Fibroblast of the aortic adventitia (primary cell): ENCODE data around the gene MMEL1. TPM values are rescaled to one million over a fixed set of nuclear protein-coding genes. Genes with fewer than 3 reads are reported as not detected.

Source experiments
- DNase-seq: peaks from one replicate; pipeline ENCODE4 v3.0.0-alpha.2; 2010; ENCODE audit warnings: low read depth
- H3K4me3 ChIP-seq: 2 replicates; pipeline ENCODE4 v1.5.1; 2011; ENCODE audit warnings: low read depth, mild to moderate bottlenecking, control low read depth, low read length, moderate library complexity
- CTCF ChIP-seq: IDR thresholded peaks from 2 replicates; pipeline ENCODE4 v1.5.1; 2011; ENCODE audit warnings: mild to moderate bottlenecking, low read length, control low read depth, inconsistent platforms; ENCODE audit not compliant: insufficient read depth
- total RNA-seq: library from RNA; depleted of rRNA; stranded (reverse); fragments of >200 nt; gene quantifications from 2 replicates; pipeline ENCODE4 v1.2.3, GENCODE V29; 2012; ENCODE audit warnings: low replicate concordance

Gene MMEL1
- total RNA-seq, 1 donor, result not detected

DNA sequence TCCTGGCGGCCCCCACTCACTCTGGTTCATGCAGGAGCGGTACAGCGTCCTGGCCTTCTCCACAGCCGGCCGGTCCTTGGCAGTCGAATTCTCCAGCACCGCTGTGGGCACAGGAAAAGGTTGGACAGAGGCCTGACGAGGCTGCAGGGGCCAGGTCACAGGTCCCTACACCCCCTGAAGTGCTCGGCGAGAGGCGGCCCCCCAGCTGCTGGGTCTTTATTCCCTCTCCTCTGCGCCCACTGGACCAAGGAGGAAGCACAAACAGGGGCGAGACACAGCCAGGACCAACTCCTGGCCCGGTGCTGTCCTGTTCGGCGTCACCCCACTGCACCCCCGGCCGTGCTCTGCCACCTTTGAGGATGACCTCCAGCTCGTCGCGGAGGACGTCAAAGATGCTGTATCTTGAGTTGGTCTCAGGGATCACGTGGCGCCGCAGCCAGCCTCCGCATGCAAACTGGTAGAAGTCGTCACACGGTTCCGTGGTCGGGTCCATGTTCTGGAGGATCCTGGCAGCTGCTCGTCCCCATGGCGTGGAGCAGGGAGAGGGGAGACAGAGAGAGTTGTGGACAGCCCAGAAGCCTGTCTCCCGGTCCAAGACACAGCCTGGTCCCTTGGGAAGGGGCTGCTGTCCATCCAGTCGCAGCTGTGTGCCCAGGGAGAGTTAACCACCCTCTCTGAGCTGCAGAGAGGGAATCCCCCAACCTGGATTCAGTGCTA is 23.3 kb downstream of the MMEL1 start:
- no peak for DNase-seq
- no peak overlapping the region for H3K4me3 ChIP-seq
- TF ChIP-seq CTCF, result no peak

GRCh38 chr1:2607641-2608091 is 25.1 kb downstream of the MMEL1 start:
- DNase-seq, result no peak
- no peak for TF ChIP-seq CTCF
- no peak overlapping the region for H3K4me3 ChIP-seq

DNA sequence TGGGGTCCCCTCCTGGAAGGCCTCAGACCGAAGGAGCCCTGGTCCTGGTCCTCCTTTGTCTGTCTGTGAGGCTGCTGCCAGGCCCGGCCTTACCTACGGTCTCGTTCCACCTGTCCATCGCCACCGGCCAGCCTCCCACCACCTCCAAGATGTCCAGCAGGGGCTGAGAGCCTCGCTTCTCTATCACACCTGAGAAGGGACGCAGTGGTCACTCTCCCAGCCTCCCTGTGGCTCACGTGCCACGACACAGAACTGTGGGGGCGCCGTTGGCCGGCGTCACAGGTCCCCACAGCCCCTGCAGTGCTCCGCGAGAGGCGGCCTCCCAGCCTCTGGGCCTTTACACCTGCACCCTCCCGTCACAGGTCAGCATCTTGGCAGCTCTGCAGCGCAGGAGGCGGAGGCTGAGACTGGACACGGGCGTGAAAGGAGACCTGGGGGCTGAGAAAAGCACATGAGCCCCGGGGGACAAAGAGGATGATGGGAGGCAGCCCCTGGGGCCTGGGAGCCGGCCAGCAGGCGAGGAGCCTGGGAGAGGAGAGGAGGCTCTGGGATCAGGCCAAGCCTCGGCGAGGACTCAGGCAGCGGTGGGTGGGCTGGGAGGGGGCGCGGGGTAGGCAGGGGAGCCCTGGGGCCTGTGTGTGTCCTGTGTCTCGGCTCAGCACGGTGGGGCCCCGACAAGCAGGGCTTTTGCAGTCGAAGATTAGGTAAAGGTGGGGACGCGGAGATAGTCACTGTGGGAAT is 25.8 kb downstream of the MMEL1 start:
- no peak for DNase-seq
- no peak for TF ChIP-seq CTCF
- no peak overlapping the region for H3K4me3 ChIP-seq

- H3K4me3 ChIP-seq, result no peak overlapping the region
- no peak for TF ChIP-seq CTCF
- DNase-seq, result no peak
Measured at GRCh38 chr1:2606396-2606880, 26.4 kb downstream of the MMEL1 start.

GRCh38 chr1:2605509-2606395 is 27.1 kb downstream of the MMEL1 start:
- H3K4me3 ChIP-seq, result no peak overlapping the region
- DNase-seq, result no peak
- TF ChIP-seq CTCF, result no peak

DNA sequence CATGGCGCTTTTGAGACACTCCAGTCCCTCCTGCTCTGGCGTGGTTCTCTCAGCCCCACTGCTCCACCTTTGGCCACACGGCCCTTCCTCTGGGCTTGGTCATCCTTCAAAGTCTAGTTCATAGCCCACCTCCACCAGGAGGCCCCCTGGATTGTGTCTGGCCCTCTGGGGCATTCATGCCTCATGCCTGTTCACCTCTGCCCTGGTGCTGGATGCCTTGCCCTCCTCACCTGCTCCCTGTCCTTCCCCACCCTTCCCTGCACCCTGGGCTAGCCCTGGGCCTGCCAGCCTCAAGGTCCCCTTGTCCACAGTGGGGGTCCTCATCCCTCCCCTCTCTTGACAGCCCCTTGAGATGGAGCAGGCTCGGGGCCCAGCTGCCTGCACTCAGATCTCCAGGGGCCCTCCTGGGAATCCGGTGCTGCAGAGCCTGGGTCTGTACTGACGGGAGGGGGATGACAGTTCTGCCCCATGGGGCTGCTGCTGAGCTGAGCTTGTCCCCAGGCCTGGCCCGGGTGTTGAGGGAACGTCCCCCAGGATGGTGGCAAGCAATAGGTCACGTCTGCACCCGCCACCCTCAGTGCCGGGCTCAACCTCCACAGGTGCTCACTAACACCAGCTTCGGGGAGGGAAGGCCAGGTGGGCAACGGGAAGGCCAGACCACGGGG is 27.8 kb downstream of the MMEL1 start:
- no peak for TF ChIP-seq CTCF
- DNase-seq, result no peak
- H3K4me3 ChIP-seq, result no peak overlapping the region
